CD4-positive, alpha-beta T cell (primary cell): ENCODE results near the gene ACRBP. TPM values are rescaled to one million over a fixed set of nuclear protein-coding genes. Genes with fewer than 3 reads are reported as not detected.

Experiments
- ATAC-seq: fragments of 200-7000 bp; cut with Tn5 transposase; one replicate; pipeline ENCODE4 v1.10.0; 2022; ENCODE audit warnings: mild to moderate bottlenecking; ENCODE audit not compliant: poor library complexity
- CTCF ChIA-PET: fragments of 350-600 bp; sonication (Branson Sonifier 250); formaldehyde crosslinking; loops from one replicate; lab custom pipeline; 2021; ENCODE audit warnings: antibody characterized with exemption, inconsistent platforms; lab: Charles Lee
- POLR2A ChIA-PET: fragments of 350-600 bp; sonication (Branson Sonifier 250); formaldehyde crosslinking; loops from one replicate; lab custom pipeline; 2021; ENCODE audit warnings: antibody characterized with exemption, inconsistent platforms; lab: Charles Lee
- DNase-seq, 14 experiments: peaks; one replicate each; pipeline ENCODE4 v3.0.0-alpha.2; 2013 to 2020; ENCODE audit warnings: mixed read lengths in 2 of 14
- H3K27ac ChIP-seq, 2 donors: one replicate each; pipeline versions ENCODE4 v1.5.1 to v1.7.0; 2013; ENCODE audit warnings: low read length in 2 of 2, low read depth in 1 of 2, mild to moderate bottlenecking in 1 of 2
- H3K27me3 ChIP-seq, 2 experiments: 1 replicate in 1 of 2; 2 replicates in 1 of 2; pipeline versions ENCODE4 v1.6.1 to v1.7.0; 2013; ENCODE audit warnings: low read length in 2 of 2, control low read depth in 1 of 2, mild to moderate bottlenecking in 1 of 2, moderate library complexity in 1 of 2; ENCODE audit not compliant: insufficient read depth in 2 of 2, control insufficient read depth in 1 of 2
- H3K36me3 ChIP-seq: one replicate; pipeline ENCODE4 v1.6.1; 2013; ENCODE audit warnings: low read length, control low read depth; ENCODE audit not compliant: insufficient read depth
- H3K4me1 ChIP-seq: one replicate; pipeline ENCODE4 v1.6.1; 2013; ENCODE audit warnings: low read length, control low read depth; ENCODE audit not compliant: insufficient read depth
- H3K4me3 ChIP-seq: one replicate; pipeline ENCODE4 v1.5.1; 2013; ENCODE audit warnings: mild to moderate bottlenecking, low read length, moderate library complexity
- H3K9me3 ChIP-seq, 2 experiments: 1 replicate in 1 of 2; 2 replicates in 1 of 2; pipeline versions ENCODE4 v1.6.1 to v1.7.0; 2013; ENCODE audit warnings: low read length in 2 of 2, mild to moderate bottlenecking in 2 of 2, control low read depth in 1 of 2, moderate library complexity in 1 of 2; ENCODE audit not compliant: control insufficient read depth in 1 of 2, insufficient read depth in 1 of 2
- H3K27ac Mint-ChIP-seq: one replicate; pipeline ENCODE4 v1.8.0; 2020; ENCODE audit warnings: mixed read lengths
- H3K27me3 Mint-ChIP-seq: one replicate; pipeline ENCODE4 v1.8.0; 2021; ENCODE audit warnings: mixed read lengths
- H3K36me3 Mint-ChIP-seq: one replicate; pipeline ENCODE4 v1.8.0; 2021; ENCODE audit warnings: low read depth, mixed read lengths
- H3K4me1 Mint-ChIP-seq: one replicate; pipeline ENCODE4 v1.8.0; 2021; ENCODE audit warnings: low read depth, mixed read lengths
- H3K4me3 Mint-ChIP-seq: one replicate; pipeline ENCODE4 v1.8.0; 2020; ENCODE audit warnings: mild to moderate bottlenecking, mixed read lengths
- H3K9me3 Mint-ChIP-seq: one replicate; pipeline ENCODE4 v1.8.0; 2020; ENCODE audit warnings: mixed read lengths
- intact Hi-C, 2 experiments: fragments of 100-400 bp; cut with DNase I in 1 of 2; cut with micrococcal nuclease in 1 of 2; formaldehyde crosslinking; loops; one replicate each; pipeline versions ENCODE4 v1.15.1 to v1.9.0; 2023 to 2025; cut with DNase I, micrococcal nuclease
- total RNA-seq, 174 experiments: library from RNA in 2 of 174; stranded (reverse) in 2 of 174; gene quantifications; one replicate each; pipeline ENCODE4 v1.2.3 and lab custom pipeline; 2021 to 2026
- TF ChIP-seq, protein P1 (sequence below): fragments of 200-600 bp; IDR thresholded peaks from one replicate; pipeline ENCODE4 v1.8.0; 2022; ENCODE audit warnings: antibody characterized with exemption, mild to moderate bottlenecking

Gene ACRBP
- total RNA-seq, 2 experiments from 2014 or later: 0.58 to 0.95 TPM

DNA sequence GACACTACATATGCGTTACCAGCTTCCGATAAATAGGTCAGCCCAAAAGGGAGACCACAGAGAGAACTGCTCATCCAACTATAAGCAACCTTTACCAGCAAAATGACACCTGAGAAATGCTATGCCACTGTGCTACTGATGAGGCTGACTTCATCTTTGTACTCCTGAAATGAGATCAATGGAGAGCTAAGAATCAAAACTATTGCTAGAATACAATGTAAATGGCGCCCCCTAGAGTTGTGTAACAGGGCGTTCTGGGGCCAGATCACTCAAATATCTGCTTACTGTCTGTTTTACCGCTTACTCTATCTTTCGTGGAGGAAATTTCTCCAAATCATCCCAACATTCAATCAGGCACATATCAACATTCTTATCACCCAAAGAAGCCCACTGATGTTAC lies 37.4 kb upstream of the ACRBP start:
- H3K9me3 Mint-ChIP-seq: no peaks in the 10 kb centered on the region
- intact Hi-C loops: loop anchor here (2.0 to 5.0 kb wide), 2 partner anchors 66 to 117 kb away; partner anchors contain the start of gene NOP2 (in 2 of the 2)
- H3K27ac ChIP-seq: peak overlapping the region in 1 of 2 donors; percentile 32
- ChIA-PET POLR2A (interaction anchor here (1.0 kb wide), 1 partner anchor 21 kb away, joined by 3 read pairs; no protein-coding TSS in a partner anchor), CTCF (interaction anchor here (0.5 to 1.5 kb wide), 13 partner anchors 21 to 167 kb away, joined by 3 to 7 read pairs (median 3); partner anchors contain the start of genes CDCA3, COPS7A, MLF2 and USP5)
- H3K36me3 Mint-ChIP-seq: peaks cover 66% of the 10 kb centered on the region
- H3K4me1 Mint-ChIP-seq: peaks cover 60% of the 10 kb centered on the region
- H3K9me3 ChIP-seq: no peaks in the 10 kb centered on the region
- H3K4me3 ChIP-seq: no peak overlapping the region
- H3K4me3 Mint-ChIP-seq: peak overlapping the region; percentile 22
- H3K36me3 ChIP-seq: peaks cover 41% of the 10 kb centered on the region
- H3K27ac Mint-ChIP-seq: peak overlapping the region; percentile 50
- H3K27me3 Mint-ChIP-seq: no peaks in the 10 kb centered on the region
- ATAC-seq (no peak), DNase-seq (peak in 6 of 14 experiments; percentile 13 to 74 (median 58))
- H3K27me3 ChIP-seq: no peaks in the 10 kb centered on the region
- TF ChIP-seq, protein P1, sequence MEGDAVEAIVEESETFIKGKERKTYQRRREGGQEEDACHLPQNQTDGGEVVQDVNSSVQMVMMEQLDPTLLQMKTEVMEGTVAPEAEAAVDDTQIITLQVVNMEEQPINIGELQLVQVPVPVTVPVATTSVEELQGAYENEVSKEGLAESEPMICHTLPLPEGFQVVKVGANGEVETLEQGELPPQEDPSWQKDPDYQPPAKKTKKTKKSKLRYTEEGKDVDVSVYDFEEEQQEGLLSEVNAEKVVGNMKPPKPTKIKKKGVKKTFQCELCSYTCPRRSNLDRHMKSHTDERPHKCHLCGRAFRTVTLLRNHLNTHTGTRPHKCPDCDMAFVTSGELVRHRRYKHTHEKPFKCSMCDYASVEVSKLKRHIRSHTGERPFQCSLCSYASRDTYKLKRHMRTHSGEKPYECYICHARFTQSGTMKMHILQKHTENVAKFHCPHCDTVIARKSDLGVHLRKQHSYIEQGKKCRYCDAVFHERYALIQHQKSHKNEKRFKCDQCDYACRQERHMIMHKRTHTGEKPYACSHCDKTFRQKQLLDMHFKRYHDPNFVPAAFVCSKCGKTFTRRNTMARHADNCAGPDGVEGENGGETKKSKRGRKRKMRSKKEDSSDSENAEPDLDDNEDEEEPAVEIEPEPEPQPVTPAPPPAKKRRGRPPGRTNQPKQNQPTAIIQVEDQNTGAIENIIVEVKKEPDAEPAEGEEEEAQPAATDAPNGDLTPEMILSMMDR: peak; percentile 60
- H3K4me1 ChIP-seq: peaks cover 38% of the 10 kb centered on the region

DNA sequence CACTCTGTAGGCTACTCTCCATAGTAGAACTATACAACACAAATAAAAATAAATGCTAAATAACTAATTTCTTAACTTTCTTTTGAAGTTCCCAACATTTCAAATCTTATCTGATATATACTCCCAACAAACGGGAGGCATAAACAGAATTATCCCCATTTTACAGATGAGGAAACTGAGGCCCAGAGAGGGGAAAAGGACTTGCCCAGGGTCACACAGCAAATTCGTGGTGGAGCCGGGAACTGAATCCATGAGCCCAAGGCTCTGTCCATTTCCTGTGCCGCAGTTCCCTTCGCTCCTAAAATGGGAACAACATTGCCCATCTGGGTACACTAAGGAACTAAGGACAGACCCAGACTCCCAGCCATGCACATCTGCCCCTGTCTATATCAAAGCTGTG lies 29.7 kb upstream of the ACRBP start:
- Mint-ChIP-seq H3K36me3 (peaks cover 93% of the 10 kb centered on the region), H3K9me3 (no peaks in the 10 kb centered on the region), H3K27ac (no peak overlapping the region), H3K4me1 (peaks cover 3% of the 10 kb centered on the region), H3K4me3 (no peak overlapping the region), H3K27me3 (no peaks in the 10 kb centered on the region)
- no peaks in the 10 kb centered on the region for H3K9me3 ChIP-seq
- no peaks in the 10 kb centered on the region for H3K27me3 ChIP-seq
- no peak for ATAC-seq
- CTCF ChIA-PET: no interaction called here
- intact Hi-C loops: no loop called here
- DNase-seq: no peak
- H3K27ac ChIP-seq: no peak overlapping the region
- TF ChIP-seq, protein P1: no peak
- POLR2A ChIA-PET: interaction anchor here (1.6 kb wide), 1 partner anchor 12 kb away, joined by 4 read pairs; the partner anchor contains the start of gene ZNF384
- H3K4me3 ChIP-seq: no peak overlapping the region
- H3K4me1 ChIP-seq: no peaks in the 10 kb centered on the region
- H3K36me3 ChIP-seq: peaks cover 98% of the 10 kb centered on the region

DNA sequence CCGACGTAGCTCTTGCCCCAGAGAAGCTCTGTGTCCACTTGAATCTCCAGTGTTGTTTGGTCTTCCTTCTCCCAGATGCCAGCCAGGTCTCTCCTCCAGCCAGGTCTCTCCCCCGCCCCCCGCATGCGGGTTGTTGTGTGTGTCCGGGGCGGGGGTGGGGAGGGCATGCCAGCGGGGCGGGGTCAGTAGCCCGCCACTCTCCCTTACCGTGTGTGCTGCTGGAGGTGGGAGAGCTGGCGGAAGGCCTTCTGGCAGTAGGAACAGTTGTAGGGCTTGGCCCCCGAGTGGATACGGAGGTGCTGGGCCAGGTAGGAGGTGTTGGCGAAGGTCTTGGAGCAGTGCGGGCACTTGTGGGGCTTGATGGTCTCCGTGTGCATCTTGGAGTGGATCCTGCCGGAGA lies 24.9 kb upstream of the ACRBP start:
- no peak for ATAC-seq
- ChIA-PET POLR2A (no interaction called here), CTCF (no interaction called here)
- intact Hi-C loops: no loop called here
- H3K27ac Mint-ChIP-seq: no peak overlapping the region
- H3K27me3 Mint-ChIP-seq: no peaks in the 10 kb centered on the region
- H3K27me3 ChIP-seq: no peaks in the 10 kb centered on the region
- no peak overlapping the region for H3K4me3 ChIP-seq
- no peaks in the 10 kb centered on the region for H3K9me3 ChIP-seq
- no peaks in the 10 kb centered on the region for H3K9me3 Mint-ChIP-seq
- peaks cover 96% of the 10 kb centered on the region for H3K36me3 Mint-ChIP-seq
- H3K4me1 ChIP-seq: no peaks in the 10 kb centered on the region
- no peaks in the 10 kb centered on the region for H3K4me1 Mint-ChIP-seq
- no peak for DNase-seq
- H3K4me3 Mint-ChIP-seq: no peak overlapping the region
- H3K36me3 ChIP-seq: peaks cover 99% of the 10 kb centered on the region
- TF ChIP-seq, protein P1: no peak
- H3K27ac ChIP-seq: no peak overlapping the region
